ENCODE results near the gene PDE1C.

GRCh38 chr7:31775556-31775955 is 294.7 kb downstream of the PDE1C start:
- TF ChIP-seq SP1 (IDR thresholded peaks at IDR 0.05) (no peak), TARDBP (IDR thresholded peaks at IDR 0.05) (no peak), ELF4 (IDR thresholded peaks at IDR 0.05) (no peak), L3MBTL2 (conservative IDR thresholded peaks at IDR 0.05) (no peak), PKNOX1 (IDR thresholded peaks at IDR 0.05) (no peak), FOXM1 (IDR thresholded peaks at IDR 0.05; ENCODE audit: borderline replicate concordance) (no peak), BHLHE40 (IDR thresholded peaks at IDR 0.05; ENCODE audit: borderline replicate concordance) (no peak)
